ENCODE results near the gene PRR23E.

GRCh38 chr3:127170814-127171213, 22.1 kb upstream of the PRR23E start:
- TF ChIP-seq CTCF (IDR thresholded peaks at IDR 0.05) (peak in 2 of 6 experiments; percentile 21 to 29), POLR2A (IDR thresholded peaks at IDR 0.05) (no peak)
